Gastrocnemius medialis (tissue), 4 donors: ENCODE measurements around the gene PLS3. TPM values are rescaled to one million over a fixed set of nuclear protein-coding genes. Genes with fewer than 3 reads are reported as not detected.

Experiments
- ATAC-seq, 2 donors: fragments of 150-250 bp; one replicate each; pipeline ENCODE4 v1.9.1; 2016
- DNase-seq, 2 donors: peaks; one replicate each; pipeline ENCODE4 v3.0.0-alpha.2; 2019
- H3K27ac ChIP-seq, 4 donors: fragments of 200-600 bp; sonication (generic); 1 replicate in 1 of 4; 2 replicates in 3 of 4; pipeline ENCODE4 v1.5.1; 2016 to 2018; ENCODE audit warnings: mild to moderate bottlenecking in 2 of 4, moderate library complexity in 1 of 4
- H3K27me3 ChIP-seq, 3 donors: fragments of 200-600 bp; sonication (generic) in 2 of 3; 1 replicate in 1 of 3; 2 replicates in 2 of 3; pipeline versions ENCODE4 v1.5.1 to v1.6.0; 2016 to 2019; ENCODE audit warnings: mild to moderate bottlenecking in 1 of 3, moderate library complexity in 1 of 3
- H3K36me3 ChIP-seq, 2 donors: fragments of 200-600 bp; sonication (generic) in 1 of 2; one replicate each; pipeline ENCODE4 v1.5.1; 2017 to 2018
- H3K4me1 ChIP-seq, 2 donors: fragments of 200-600 bp; sonication (generic) in 1 of 2; one replicate each; pipeline ENCODE4 v1.5.1; 2016 to 2017; ENCODE audit warnings: mild to moderate bottlenecking in 2 of 2
- H3K4me3 ChIP-seq, 4 donors: fragments of 200-600 bp; sonication (generic) in 3 of 4; 1 replicate in 1 of 4; 2 replicates in 3 of 4; pipeline ENCODE4 v1.5.1; 2016 to 2019; ENCODE audit warnings: mild to moderate bottlenecking in 2 of 4
- H3K9me3 ChIP-seq, 3 donors: fragments of 200-600 bp; sonication (generic) in 2 of 3; 1 replicate in 1 of 3; 2 replicates in 2 of 3; pipeline ENCODE4 v1.5.1; 2016 to 2019
- CTCF ChIP-seq, 5 experiments: fragments of 450-650 bp in 3 of 5; fragments of 200-600 bp in 2 of 5; sonication (generic) in 2 of 5; IDR thresholded peaks in 4 of 5; conservative IDR thresholded peaks in 1 of 5; 1 replicate in 4 of 5; 2 replicates in 1 of 5; pipeline ENCODE4 v1.5.1; 2016 to 2019; ENCODE audit warnings: antibody characterized with exemption in 5 of 5, mild to moderate bottlenecking in 3 of 5, moderate library complexity in 3 of 5
- POLR2A ChIP-seq, 2 donors: fragments of 450-650 bp; IDR thresholded peaks; one replicate each; pipeline ENCODE4 v1.6.1; 2017; ENCODE audit warnings: antibody characterized with exemption in 2 of 2, mild to moderate bottlenecking in 2 of 2, moderate library complexity in 2 of 2
- in situ Hi-C, 4 donors: fragments of 200-750 bp; cut with MboI; loops; one replicate each; pipeline versions ENCODE4 v1.15.0 to v1.8.0; 2017; ENCODE audit warnings: low sequenced_read_pairs in 4 of 4
- intact Hi-C: fragments of 100-400 bp; cut with DNase I; formaldehyde crosslinking; loops from one replicate; pipeline ENCODE4 v1.15.1; 2023; ENCODE audit warnings: low total_unique reads
- total RNA-seq, 4 donors: library from RNA; depleted of rRNA; stranded (reverse); fragments of >200 nt; gene quantifications; one replicate each; pipeline versions ENCODE4 v1.1.0 to v1.2.3, GENCODE V29; 2016

The PLS3 gene
- total RNA-seq, 4 donors from 2014 or later: 15.8 to 23.1 (median 19.5) TPM

GRCh38 chrX:115616943-115617563, 56.1 kb downstream of the PLS3 start:
- H3K4me3 ChIP-seq: no peak overlapping the region
- peak; percentile 53 to 60 for ATAC-seq
- H3K27ac ChIP-seq: peak overlapping the region; percentile 63 to 80 (median 66)
- peaks cover 0 to 2% (median 0%) of the 10 kb centered on the region in 3 donors for H3K27me3 ChIP-seq
- peaks cover 9 to 11% of the 10 kb centered on the region in 2 donors for H3K4me1 ChIP-seq
- DNase-seq: no peak
- no peaks in the 10 kb centered on the region for H3K9me3 ChIP-seq
- in situ Hi-C loops: no loop called here
- TF ChIP-seq CTCF (IDR thresholded peaks at IDR 0.05 in 4 of 5, conservative IDR thresholded peaks at IDR 0.05 in 1 of 5) (no peak), POLR2A (IDR thresholded peaks at IDR 0.05) (no peak)
- H3K36me3 ChIP-seq: no peaks in the 10 kb centered on the region
- intact Hi-C loops: no loop called here

- intact Hi-C loops (no loop called here), in situ Hi-C loops (no loop called here)
- Histone ChIP-seq H3K9me3 (no peaks in the 10 kb centered on the region), H3K27me3 (peaks cover 0 to 2% (median 0%) of the 10 kb centered on the region in 3 donors), H3K4me3 (no peak overlapping the region), H3K27ac (peak overlapping the region in 1 of 4 donors; percentile 27), H3K4me1 (peaks cover 3 to 4% of the 10 kb centered on the region in 2 donors), H3K36me3 (no peaks in the 10 kb centered on the region)
- no peak for DNase-seq
- TF ChIP-seq CTCF (IDR thresholded peaks at IDR 0.05 in 4 of 5, conservative IDR thresholded peaks at IDR 0.05 in 1 of 5) (no peak), POLR2A (IDR thresholded peaks at IDR 0.05) (no peak)
- no peak for ATAC-seq
These were observed 61.6 kb downstream of the PLS3 start for GRCh38 chrX:115622534-115622933.

DNA sequence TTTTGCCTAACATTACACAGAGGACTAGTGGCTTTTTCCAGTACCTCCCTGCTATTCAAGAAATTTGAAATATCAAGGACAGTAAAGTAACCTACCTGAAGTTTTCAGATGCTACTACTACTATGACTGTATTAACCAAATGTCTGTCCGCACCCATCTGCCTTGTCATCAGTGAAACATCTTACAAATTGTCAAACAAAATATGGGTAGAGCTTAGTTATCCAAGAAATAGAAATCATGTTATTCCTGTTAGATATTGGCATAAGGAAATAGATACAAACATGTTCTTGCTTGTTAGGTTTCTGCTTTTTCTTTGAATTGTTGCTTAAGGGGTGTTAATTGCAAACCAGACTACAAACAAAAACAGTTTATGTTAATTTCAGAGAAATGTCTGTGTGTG, 63.9 kb downstream of the PLS3 start:
- in situ Hi-C loops: no loop called here
- DNase-seq (no peak), ATAC-seq (no peak)
- H3K4me1 ChIP-seq: peaks cover 0 to 4% of the 10 kb centered on the region in 2 donors
- no peak overlapping the region for H3K4me3 ChIP-seq
- H3K36me3 ChIP-seq: no peaks in the 10 kb centered on the region
- intact Hi-C loops: loop anchor here (5.0 kb wide), 1 partner anchor 63 kb away; the partner anchor contains the start of gene PLS3
- TF ChIP-seq POLR2A (IDR thresholded peaks at IDR 0.05) (no peak), CTCF (IDR thresholded peaks at IDR 0.05 in 4 of 5, conservative IDR thresholded peaks at IDR 0.05 in 1 of 5) (no peak)
- H3K27ac ChIP-seq: peak overlapping the region; percentile 23 to 68 (median 45)
- H3K27me3 ChIP-seq: peaks cover 0 to 2% (median 0%) of the 10 kb centered on the region in 3 donors
- no peaks in the 10 kb centered on the region for H3K9me3 ChIP-seq

GRCh38 chrX:115625572-115626301, 64.8 kb downstream of the PLS3 start:
- TF ChIP-seq POLR2A (IDR thresholded peaks at IDR 0.05) (no peak), CTCF (IDR thresholded peaks at IDR 0.05 in 4 of 5, conservative IDR thresholded peaks at IDR 0.05 in 1 of 5) (no peak)
- in situ Hi-C loops: no loop called here
- peak overlapping the region; percentile 12 to 68 (median 44) for H3K27ac ChIP-seq
- intact Hi-C loops: loop anchor here (5.0 kb wide), 1 partner anchor 63 kb away; the partner anchor contains the start of gene PLS3
- H3K27me3 ChIP-seq: no peaks in the 10 kb centered on the region
- H3K36me3 ChIP-seq: no peaks in the 10 kb centered on the region
- no peak overlapping the region for H3K4me3 ChIP-seq
- DNase-seq (no peak), ATAC-seq (peak in 1 of 2 donors; percentile 54)
- peaks cover 0 to 8% of the 10 kb centered on the region in 2 donors for H3K4me1 ChIP-seq
- H3K9me3 ChIP-seq: no peaks in the 10 kb centered on the region
